ENCODE results near the gene PSTPIP2. TPM values are rescaled to one million over a fixed set of nuclear protein-coding genes. Genes with fewer than 3 reads are reported as not detected.

The PSTPIP2 gene
- polyA plus RNA-seq, 2 of the 4 experiments (the other 2 are of a cell fraction): 0.10 to 0.19 TPM

DNA sequence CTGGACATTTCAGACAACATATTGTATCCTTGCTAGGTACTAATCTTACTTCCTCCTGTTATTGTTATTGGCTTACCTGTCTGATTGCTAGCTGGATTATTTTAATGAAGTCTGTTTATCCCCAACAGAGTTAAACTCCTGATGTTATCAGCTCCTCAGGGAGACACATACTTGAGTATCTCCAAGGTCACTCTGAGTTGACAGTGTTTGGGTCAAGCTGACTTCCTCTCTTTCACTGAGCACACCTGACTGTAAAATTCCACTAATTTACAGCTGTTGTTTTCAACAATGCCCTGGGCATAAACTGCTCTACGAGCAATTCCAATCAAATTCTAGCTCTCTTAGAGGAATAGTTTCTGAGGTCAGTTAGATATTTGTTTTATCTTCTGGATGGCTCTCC lies 41.7 kb upstream of the PSTPIP2 start (continued):
- TF ChIP-seq FOSL2 (IDR thresholded peaks at IDR 0.05) (no peak), FOSL2 (CRISPR knock-in tag; IDR thresholded peaks at IDR 0.05) (no peak), HOXB13 (CRISPR knock-in tag; IDR thresholded peaks at IDR 0.05; ENCODE audit: low read depth) (no peak), MAFK (IDR thresholded peaks at IDR 0.05; ENCODE audit: partially characterized antibody) (no peak), MAZ (IDR thresholded peaks at IDR 0.05; ENCODE audit: borderline replicate concordance, low read depth, low read length) (no peak)
- TF ChIP-seq, protein P1, sequence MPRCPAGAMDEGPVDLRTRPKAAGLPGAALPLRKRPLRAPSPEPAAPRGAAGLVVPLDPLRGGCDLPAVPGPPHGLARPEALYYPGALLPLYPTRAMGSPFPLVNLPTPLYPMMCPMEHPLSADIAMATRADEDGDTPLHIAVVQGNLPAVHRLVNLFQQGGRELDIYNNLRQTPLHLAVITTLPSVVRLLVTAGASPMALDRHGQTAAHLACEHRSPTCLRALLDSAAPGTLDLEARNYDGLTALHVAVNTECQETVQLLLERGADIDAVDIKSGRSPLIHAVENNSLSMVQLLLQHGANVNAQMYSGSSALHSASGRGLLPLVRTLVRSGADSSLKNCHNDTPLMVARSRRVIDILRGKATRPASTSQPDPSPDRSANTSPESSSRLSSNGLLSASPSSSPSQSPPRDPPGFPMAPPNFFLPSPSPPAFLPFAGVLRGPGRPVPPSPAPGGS (IDR thresholded peaks at IDR 0.05): no peak

DNA sequence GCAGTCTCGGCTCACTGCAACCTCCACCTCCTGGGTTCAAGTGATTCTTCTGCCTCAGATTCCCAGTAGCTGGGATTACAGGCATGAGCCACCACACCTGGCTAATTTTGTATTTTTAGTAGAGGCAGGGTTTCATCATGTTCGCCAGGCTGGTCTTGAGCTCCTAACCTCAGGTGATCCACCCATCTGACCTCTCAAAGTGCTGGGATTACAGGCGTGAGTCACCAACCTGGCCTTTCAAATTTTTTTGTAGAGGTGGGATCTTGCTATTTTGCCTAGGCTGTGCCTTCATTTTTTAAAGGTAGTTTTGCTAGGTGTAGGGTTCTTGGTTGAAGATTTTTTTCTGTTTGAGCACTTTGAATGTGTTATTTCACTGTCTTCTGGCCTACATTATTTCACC lies 38.3 kb upstream of the PSTPIP2 start:
- FAIRE-seq: no peak
- Histone ChIP-seq H3K9me3 (no peaks in the 10 kb centered on the region), H3K27ac (no peak overlapping the region), H3K4me2 (no peak overlapping the region), H3K4me3 (no peak overlapping the region), H3K4me1 (no peaks in the 10 kb centered on the region)
- ATAC-seq: no peak
- DNase-seq (ENCODE audit: low read depth in 1 of 2, low spot score in 1 of 2): no peak
- WGBS (ENCODE audit: missing lambda C conversion rate): 89% methylated on average over 2 of the region's 3 CpGs
- TF ChIP-seq, protein P2, sequence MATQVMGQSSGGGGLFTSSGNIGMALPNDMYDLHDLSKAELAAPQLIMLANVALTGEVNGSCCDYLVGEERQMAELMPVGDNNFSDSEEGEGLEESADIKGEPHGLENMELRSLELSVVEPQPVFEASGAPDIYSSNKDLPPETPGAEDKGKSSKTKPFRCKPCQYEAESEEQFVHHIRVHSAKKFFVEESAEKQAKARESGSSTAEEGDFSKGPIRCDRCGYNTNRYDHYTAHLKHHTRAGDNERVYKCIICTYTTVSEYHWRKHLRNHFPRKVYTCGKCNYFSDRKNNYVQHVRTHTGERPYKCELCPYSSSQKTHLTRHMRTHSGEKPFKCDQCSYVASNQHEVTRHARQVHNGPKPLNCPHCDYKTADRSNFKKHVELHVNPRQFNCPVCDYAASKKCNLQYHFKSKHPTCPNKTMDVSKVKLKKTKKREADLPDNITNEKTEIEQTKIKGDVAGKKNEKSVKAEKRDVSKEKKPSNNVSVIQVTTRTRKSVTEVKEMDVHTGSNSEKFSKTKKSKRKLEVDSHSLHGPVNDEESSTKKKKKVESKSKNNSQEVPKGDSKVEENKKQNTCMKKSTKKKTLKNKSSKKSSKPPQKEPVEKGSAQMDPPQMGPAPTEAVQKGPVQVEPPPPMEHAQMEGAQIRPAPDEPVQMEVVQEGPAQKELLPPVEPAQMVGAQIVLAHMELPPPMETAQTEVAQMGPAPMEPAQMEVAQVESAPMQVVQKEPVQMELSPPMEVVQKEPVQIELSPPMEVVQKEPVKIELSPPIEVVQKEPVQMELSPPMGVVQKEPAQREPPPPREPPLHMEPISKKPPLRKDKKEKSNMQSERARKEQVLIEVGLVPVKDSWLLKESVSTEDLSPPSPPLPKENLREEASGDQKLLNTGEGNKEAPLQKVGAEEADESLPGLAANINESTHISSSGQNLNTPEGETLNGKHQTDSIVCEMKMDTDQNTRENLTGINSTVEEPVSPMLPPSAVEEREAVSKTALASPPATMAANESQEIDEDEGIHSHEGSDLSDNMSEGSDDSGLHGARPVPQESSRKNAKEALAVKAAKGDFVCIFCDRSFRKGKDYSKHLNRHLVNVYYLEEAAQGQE (IDR thresholded peaks at IDR 0.05): no peak
- TF ChIP-seq, protein P3, sequence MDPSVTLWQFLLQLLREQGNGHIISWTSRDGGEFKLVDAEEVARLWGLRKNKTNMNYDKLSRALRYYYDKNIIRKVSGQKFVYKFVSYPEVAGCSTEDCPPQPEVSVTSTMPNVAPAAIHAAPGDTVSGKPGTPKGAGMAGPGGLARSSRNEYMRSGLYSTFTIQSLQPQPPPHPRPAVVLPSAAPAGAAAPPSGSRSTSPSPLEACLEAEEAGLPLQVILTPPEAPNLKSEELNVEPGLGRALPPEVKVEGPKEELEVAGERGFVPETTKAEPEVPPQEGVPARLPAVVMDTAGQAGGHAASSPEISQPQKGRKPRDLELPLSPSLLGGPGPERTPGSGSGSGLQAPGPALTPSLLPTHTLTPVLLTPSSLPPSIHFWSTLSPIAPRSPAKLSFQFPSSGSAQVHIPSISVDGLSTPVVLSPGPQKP (IDR thresholded peaks at IDR 0.05; ENCODE audit: low read depth, low read length): no peak
- TF ChIP-seq HOXB5 (CRISPR knock-in tag; IDR thresholded peaks at IDR 0.05) (no peak), EHF (CRISPR knock-in tag; IDR thresholded peaks at IDR 0.05) (no peak), KDM5A (IDR thresholded peaks at IDR 0.05) (no peak), RFX5 (IDR thresholded peaks at IDR 0.05) (no peak), CHD2 (IDR thresholded peaks at IDR 0.05; ENCODE audit: low read length, partially characterized antibody) (no peak), HOXA7 (CRISPR knock-in tag; IDR thresholded peaks at IDR 0.05) (no peak), NFE2L2 (conservative IDR thresholded peaks at IDR 0.05; ENCODE audit: low read length) (no peak)
- TF ChIP-seq, protein P4, sequence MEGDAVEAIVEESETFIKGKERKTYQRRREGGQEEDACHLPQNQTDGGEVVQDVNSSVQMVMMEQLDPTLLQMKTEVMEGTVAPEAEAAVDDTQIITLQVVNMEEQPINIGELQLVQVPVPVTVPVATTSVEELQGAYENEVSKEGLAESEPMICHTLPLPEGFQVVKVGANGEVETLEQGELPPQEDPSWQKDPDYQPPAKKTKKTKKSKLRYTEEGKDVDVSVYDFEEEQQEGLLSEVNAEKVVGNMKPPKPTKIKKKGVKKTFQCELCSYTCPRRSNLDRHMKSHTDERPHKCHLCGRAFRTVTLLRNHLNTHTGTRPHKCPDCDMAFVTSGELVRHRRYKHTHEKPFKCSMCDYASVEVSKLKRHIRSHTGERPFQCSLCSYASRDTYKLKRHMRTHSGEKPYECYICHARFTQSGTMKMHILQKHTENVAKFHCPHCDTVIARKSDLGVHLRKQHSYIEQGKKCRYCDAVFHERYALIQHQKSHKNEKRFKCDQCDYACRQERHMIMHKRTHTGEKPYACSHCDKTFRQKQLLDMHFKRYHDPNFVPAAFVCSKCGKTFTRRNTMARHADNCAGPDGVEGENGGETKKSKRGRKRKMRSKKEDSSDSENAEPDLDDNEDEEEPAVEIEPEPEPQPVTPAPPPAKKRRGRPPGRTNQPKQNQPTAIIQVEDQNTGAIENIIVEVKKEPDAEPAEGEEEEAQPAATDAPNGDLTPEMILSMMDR (IDR thresholded peaks at IDR 0.05): no peak
- TF ChIP-seq, protein P5, sequence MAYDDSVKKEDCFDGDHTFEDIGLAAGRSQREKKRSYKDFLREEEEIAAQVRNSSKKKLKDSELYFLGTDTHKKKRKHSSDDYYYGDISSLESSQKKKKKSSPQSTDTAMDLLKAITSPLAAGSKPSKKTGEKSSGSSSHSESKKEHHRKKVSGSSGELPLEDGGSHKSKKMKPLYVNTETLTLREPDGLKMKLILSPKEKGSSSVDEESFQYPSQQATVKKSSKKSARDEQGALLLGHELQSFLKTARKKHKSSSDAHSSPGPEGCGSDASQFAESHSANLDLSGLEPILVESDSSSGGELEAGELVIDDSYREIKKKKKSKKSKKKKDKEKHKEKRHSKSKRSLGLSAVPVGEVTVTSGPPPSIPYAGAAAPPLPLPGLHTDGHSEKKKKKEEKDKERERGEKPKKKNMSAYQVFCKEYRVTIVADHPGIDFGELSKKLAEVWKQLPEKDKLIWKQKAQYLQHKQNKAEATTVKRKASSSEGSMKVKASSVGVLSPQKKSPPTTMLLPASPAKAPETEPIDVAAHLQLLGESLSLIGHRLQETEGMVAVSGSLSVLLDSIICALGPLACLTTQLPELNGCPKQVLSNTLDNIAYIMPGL (CRISPR knock-in tag; IDR thresholded peaks at IDR 0.05; ENCODE audit: borderline replicate concordance): no peak
- TF ChIP-seq, protein P6, sequence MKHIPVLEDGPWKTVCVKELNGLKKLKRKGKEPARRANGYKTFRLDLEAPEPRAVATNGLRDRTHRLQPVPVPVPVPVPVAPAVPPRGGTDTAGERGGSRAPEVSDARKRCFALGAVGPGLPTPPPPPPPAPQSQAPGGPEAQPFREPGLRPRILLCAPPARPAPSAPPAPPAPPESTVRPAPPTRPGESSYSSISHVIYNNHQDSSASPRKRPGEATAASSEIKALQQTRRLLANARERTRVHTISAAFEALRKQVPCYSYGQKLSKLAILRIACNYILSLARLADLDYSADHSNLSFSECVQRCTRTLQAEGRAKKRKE (CRISPR knock-in tag; IDR thresholded peaks at IDR 0.05; ENCODE audit: low read depth): no peak
- ChIA-PET POLR2A (no interaction called here), CTCF (no interaction called here)
